ENCODE results near the gene PTPRD. TPM values are rescaled to one million over a fixed set of nuclear protein-coding genes. Genes with fewer than 3 reads are reported as not detected.

The PTPRD gene
- total RNA-seq, 1 donor from 2014 or later, result 5.7 TPM

DNA sequence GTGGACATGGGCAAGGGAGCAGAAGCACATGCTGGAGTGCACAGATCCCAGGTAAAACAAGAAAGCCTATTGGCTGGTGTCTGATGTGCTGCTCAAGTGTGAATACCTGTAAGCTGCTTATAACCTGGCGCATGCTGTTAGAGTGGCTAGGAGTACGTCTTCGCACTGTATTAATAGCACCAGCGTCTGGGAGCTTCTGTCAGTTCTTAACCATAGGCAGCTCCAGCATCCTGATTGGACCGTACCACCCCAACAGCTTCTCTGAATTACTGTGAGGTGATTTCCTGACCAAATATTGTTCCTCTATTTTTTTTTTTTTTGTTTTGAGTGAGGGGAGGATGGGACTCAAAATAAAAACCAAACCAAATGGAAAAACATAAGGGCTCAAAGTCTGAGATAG is 987.6 kb downstream of the PTPRD start:
- H3K36me3 Mint-ChIP-seq (ENCODE audit: low read depth), result no peaks in the 10 kb centered on the region

DNA sequence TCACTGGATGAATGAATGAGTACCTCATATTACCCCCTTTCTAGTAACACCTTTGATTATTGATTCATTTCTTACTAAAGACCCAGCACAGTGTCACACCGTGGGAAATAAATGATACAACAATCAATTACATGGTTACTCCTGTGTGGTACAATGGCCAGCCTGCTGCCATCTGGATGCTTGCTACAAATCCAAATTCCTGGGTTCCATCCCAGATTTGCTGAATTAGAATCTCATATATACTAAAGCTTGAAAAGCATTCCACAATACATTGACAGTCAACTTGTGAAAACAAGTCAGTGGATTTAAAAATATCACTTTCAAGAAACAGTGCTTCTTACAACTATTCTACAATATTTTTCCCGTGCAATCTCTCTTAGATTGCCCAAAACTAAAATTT is 989.3 kb downstream of the PTPRD start:
- Mint-ChIP-seq H3K36me3 (ENCODE audit: low read depth) (no peaks in the 10 kb centered on the region), H3K27ac (ENCODE audit: unreplicated experiment) (no peak overlapping the region), H3K4me1 (ENCODE audit: low read depth) (no peaks in the 10 kb centered on the region), H3K27me3 (ENCODE audit: low read depth) (no peaks in the 10 kb centered on the region), H3K9me3 (ENCODE audit: low read depth) (no peaks in the 10 kb centered on the region), H3K4me3 (ENCODE audit: unreplicated experiment) (no peak overlapping the region)
- DNase-seq (ENCODE audit: low spot score), result no peak
- TF ChIP-seq CTCF (IDR thresholded peaks at IDR 0.05), result no peak

More for the DNA sequence above, 987.6 kb downstream of the PTPRD start:
- no peak overlapping the region for H3K4me3 Mint-ChIP-seq (ENCODE audit: unreplicated experiment)
- TF ChIP-seq CTCF (IDR thresholded peaks at IDR 0.05), result no peak
- H3K9me3 Mint-ChIP-seq (ENCODE audit: low read depth), result no peaks in the 10 kb centered on the region
- H3K4me1 Mint-ChIP-seq (ENCODE audit: low read depth), result no peaks in the 10 kb centered on the region
- H3K27ac Mint-ChIP-seq (ENCODE audit: unreplicated experiment), result no peak overlapping the region
- DNase-seq (ENCODE audit: low spot score), result no peak
- no peaks in the 10 kb centered on the region for H3K27me3 Mint-ChIP-seq (ENCODE audit: low read depth)

- no peak for DNase-seq (ENCODE audit: low spot score)
- Mint-ChIP-seq H3K9me3 (ENCODE audit: low read depth) (no peaks in the 10 kb centered on the region), H3K36me3 (ENCODE audit: low read depth) (no peaks in the 10 kb centered on the region), H3K27ac (ENCODE audit: unreplicated experiment) (no peak overlapping the region), H3K27me3 (ENCODE audit: low read depth) (no peaks in the 10 kb centered on the region), H3K4me3 (ENCODE audit: unreplicated experiment) (no peak overlapping the region), H3K4me1 (ENCODE audit: low read depth) (peaks cover 5% of the 10 kb centered on the region)
- no peak for TF ChIP-seq CTCF (IDR thresholded peaks at IDR 0.05)
These were observed 991.4 kb downstream of the PTPRD start for GRCh38 chr9:9621355-9621940.

GRCh38 chr9:9620736-9621135 is 992.1 kb downstream of the PTPRD start:
- H3K4me1 Mint-ChIP-seq (ENCODE audit: low read depth), result peaks cover 5% of the 10 kb centered on the region
- DNase-seq (ENCODE audit: low spot score), result no peak
- no peaks in the 10 kb centered on the region for H3K9me3 Mint-ChIP-seq (ENCODE audit: low read depth)
- no peak for TF ChIP-seq CTCF (IDR thresholded peaks at IDR 0.05)
- no peak overlapping the region for H3K27ac Mint-ChIP-seq (ENCODE audit: unreplicated experiment)
- no peaks in the 10 kb centered on the region for H3K36me3 Mint-ChIP-seq (ENCODE audit: low read depth)
- no peaks in the 10 kb centered on the region for H3K27me3 Mint-ChIP-seq (ENCODE audit: low read depth)
- no peak overlapping the region for H3K4me3 Mint-ChIP-seq (ENCODE audit: unreplicated experiment)

DNA sequence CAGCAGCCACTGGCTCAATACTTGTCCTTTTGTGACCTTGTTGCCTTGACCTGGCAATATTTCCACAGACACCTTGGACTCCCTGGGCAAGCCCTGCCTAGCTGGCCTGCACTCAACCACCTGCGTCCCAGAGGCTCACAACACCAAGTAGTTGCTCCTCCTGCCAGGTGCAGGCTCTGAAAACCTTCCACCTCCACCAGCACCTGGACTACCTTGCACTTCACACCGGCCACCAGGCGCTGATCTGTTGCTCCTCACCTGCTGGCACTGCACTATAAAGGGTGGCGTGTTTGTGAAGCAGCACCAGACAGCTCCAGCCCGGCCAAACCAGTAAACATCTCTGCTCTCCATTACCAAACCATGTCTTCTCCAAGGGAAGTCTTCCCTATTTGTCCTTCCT is 997.7 kb downstream of the PTPRD start:
- Mint-ChIP-seq H3K27me3 (ENCODE audit: low read depth) (no peaks in the 10 kb centered on the region), H3K4me1 (ENCODE audit: low read depth) (peaks cover 11% of the 10 kb centered on the region), H3K27ac (ENCODE audit: unreplicated experiment) (no peak overlapping the region), H3K9me3 (ENCODE audit: low read depth) (no peaks in the 10 kb centered on the region), H3K36me3 (ENCODE audit: low read depth) (no peaks in the 10 kb centered on the region), H3K4me3 (ENCODE audit: unreplicated experiment) (no peak overlapping the region)
- DNase-seq (ENCODE audit: low spot score), result peak; percentile 78
- TF ChIP-seq CTCF (IDR thresholded peaks at IDR 0.05), result no peak

Data from chondrocyte (in vitro differentiated cells).